Spleen (tissue), 11 donors: ENCODE measurements around the gene PRKCB. TPM values are rescaled to one million over a fixed set of nuclear protein-coding genes. Genes with fewer than 3 reads are reported as not detected.

Experiments
- DNase-seq: peaks from one replicate; pipeline ENCODE4 v3.0.0-alpha.2; 2020
- H3K27ac ChIP-seq, 8 donors: fragments of 200-600 bp; sonication (generic) in 7 of 8; 1 replicate in 4 of 8; 2 replicates in 4 of 8; pipeline versions ENCODE4 v1.5.0 to v1.8.0; 2016 to 2021; ENCODE audit warnings: inconsistent platforms in 4 of 8, mild to moderate bottlenecking in 4 of 8, moderate library complexity in 1 of 8
- H3K27me3 ChIP-seq, 7 donors: fragments of 200-600 bp; sonication (generic) in 6 of 7; replicated peaks in 1 of 7; 1 replicate in 4 of 7; 2 replicates in 3 of 7; pipeline versions ENCODE4 v1.5.0 to v1.8.0; 2016 to 2021; ENCODE audit warnings: inconsistent platforms in 3 of 7, mild to moderate bottlenecking in 1 of 7
- H3K36me3 ChIP-seq, 6 donors: fragments of 200-600 bp; sonication (generic) in 5 of 6; 1 replicate in 4 of 6; 2 replicates in 2 of 6; pipeline versions ENCODE4 v1.5.0 to v1.8.0; 2016 to 2021; ENCODE audit warnings: inconsistent platforms in 2 of 6
- H3K4me1 ChIP-seq, 6 donors: fragments of 200-600 bp; sonication (generic) in 5 of 6; 1 replicate in 3 of 6; 2 replicates in 3 of 6; pipeline versions ENCODE4 v1.5.0 to v1.8.0; 2016 to 2021; ENCODE audit warnings: inconsistent platforms in 3 of 6
- H3K4me3 ChIP-seq, 8 donors: fragments of 200-600 bp; sonication (generic) in 7 of 8; 1 replicate in 4 of 8; 2 replicates in 4 of 8; pipeline versions ENCODE4 v1.5.0 to v1.8.0; 2016 to 2021; ENCODE audit warnings: inconsistent platforms in 4 of 8, mild to moderate bottlenecking in 4 of 8, moderate library complexity in 2 of 8
- H3K9me3 ChIP-seq, 8 donors: fragments of 200-600 bp; sonication (generic) in 7 of 8; 1 replicate in 4 of 8; 2 replicates in 4 of 8; pipeline versions ENCODE4 v1.5.0 to v1.8.0; 2016 to 2021; ENCODE audit warnings: inconsistent platforms in 4 of 8
- POLR2A ChIP-seq, 3 donors: fragments of 450-650 bp; IDR thresholded peaks; one replicate each; pipeline ENCODE4 v1.5.1; 2017; ENCODE audit warnings: antibody characterized with exemption in 3 of 3, mild to moderate bottlenecking in 1 of 3
- POLR2AphosphoS5 ChIP-seq, 3 donors: sonication (generic); formaldehyde crosslinking; IDR thresholded peaks; one replicate each; pipeline ENCODE4 v1.5.1; 2017; ENCODE audit warnings: antibody characterized with exemption in 3 of 3
- WGBS, 5 donors: extraction: QIAGEN DNeasy Blood & Tissue Kit in 3 of 5; methylation state at CpG; one replicate each; pipeline versions ENCODE4 v1.1.5 to v1.1.7; 2013 to 2018; 5-methylcytosine and 5-hydroxymethylcytosine counted together
- intact Hi-C: fragments of 100-400 bp; cut with DNase I; formaldehyde crosslinking; loops from one replicate; pipeline ENCODE4 v1.15.0; 2023; ENCODE audit warnings: low total_unique reads
- polyA plus RNA-seq, 3 donors: library from polyadenylated mRNA; stranded (reverse); fragments of 200-250 nt; gene quantifications; one replicate each; pipeline ENCODE4 v1.2.1, GENCODE V29; 2013
- total RNA-seq, 7 donors: library from RNA; depleted of rRNA in 3 of 7; stranded (reverse); fragments of >200 nt in 3 of 7; fragmentation: NEBNext Ultra II Directional in 4 of 7; extraction: Animal tissue kit (Norgen Biotek cat#: 25700) in 4 of 7; gene quantifications; one replicate each; pipeline versions ENCODE4 v1.1.0 to v1.2.1, GENCODE V29; 2016 to 2021
- TF ChIP-seq, protein P1 (sequence below), 11 experiments: fragments of 200-600 bp in 7 of 11; fragments of 450-650 bp in 4 of 11; sonication (generic) in 4 of 11; IDR thresholded peaks in 8 of 11; conservative IDR thresholded peaks in 3 of 11; 1 replicate in 7 of 11; 2 replicates in 4 of 11; pipeline versions ENCODE4 v1.4.0 to v1.8.0; 2016 to 2021; ENCODE audit warnings: antibody characterized with exemption in 11 of 11, inconsistent platforms in 4 of 11, mild to moderate bottlenecking in 1 of 11
- donor health status: healthy with polysubstance abuse.
- donor health status: DM: no; HTN: no; CAD: no; lungs with moderate emphysema.
- donor health status: DM: no; HTN: no; CAD: no.
- donor health status: Bipolar disorder and iron deficiency.
- donor health status: healthy.
- donor health status: DM: no; HTN: no; CAD: no.
- donor health status: DM: yes; HTN: yes; CAD: no.

Gene PRKCB
- total and polyA plus RNA-seq, 10 donors: 33.8 to 284 (median 182) TPM

DNA sequence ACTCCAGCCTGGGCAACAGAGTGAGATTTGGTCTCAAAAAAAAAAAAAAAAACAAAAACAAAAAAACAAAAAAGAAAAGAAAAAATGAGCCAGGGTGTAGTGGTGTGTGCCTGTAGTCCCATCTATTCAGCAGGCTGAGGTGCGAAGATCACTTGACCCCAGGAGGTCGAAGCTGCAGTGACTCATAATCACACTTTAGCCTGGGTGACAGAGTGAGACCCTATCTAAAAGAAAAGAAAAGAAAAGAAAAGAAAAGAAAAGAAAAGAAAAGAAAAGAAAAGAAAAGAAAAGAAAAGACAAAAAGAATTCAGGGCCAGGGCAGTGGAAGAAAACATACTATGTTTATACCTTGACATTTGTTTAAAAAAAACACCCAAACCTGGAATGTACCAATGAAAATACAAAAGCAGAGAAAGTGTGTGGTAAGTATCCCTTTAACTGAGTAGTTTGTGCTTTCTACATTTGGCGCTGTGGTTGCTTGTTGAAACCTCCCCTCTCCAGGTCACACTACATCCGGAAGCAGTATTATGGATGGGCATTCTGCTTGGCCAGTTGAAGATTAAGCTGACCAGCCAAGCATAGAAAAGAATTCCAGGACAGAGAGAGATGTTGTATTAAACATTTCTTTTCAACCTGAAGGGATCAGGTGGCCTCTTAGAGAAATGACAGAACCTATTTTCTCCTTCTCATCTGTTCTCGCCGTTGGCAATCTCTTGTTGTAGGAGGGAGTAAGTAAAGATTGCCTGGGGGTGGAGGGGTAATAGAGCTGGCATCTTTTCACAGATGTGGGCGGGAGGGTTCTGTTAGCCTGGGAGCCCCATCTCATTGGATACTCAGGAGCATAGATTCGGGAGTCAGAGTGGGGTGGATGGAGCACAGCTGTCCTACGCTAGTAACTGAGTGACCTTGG, 12.1 kb upstream of the PRKCB start:
- H3K27me3 ChIP-seq: peaks cover 0 to 3% (median 0%) of the 10 kb centered on the region in 7 donors
- no peaks in the 10 kb centered on the region for H3K36me3 ChIP-seq
- peaks cover 0 to under 1% (median 0%) of the 10 kb centered on the region in 8 donors for H3K9me3 ChIP-seq
- peaks cover 7 to 38% (median 22%) of the 10 kb centered on the region in 6 donors for H3K4me1 ChIP-seq
- 81 to 87% (median 82%) methylated on average over 9 of the region's 9 CpGs for WGBS, 5 donors
- TF ChIP-seq, protein P1, sequence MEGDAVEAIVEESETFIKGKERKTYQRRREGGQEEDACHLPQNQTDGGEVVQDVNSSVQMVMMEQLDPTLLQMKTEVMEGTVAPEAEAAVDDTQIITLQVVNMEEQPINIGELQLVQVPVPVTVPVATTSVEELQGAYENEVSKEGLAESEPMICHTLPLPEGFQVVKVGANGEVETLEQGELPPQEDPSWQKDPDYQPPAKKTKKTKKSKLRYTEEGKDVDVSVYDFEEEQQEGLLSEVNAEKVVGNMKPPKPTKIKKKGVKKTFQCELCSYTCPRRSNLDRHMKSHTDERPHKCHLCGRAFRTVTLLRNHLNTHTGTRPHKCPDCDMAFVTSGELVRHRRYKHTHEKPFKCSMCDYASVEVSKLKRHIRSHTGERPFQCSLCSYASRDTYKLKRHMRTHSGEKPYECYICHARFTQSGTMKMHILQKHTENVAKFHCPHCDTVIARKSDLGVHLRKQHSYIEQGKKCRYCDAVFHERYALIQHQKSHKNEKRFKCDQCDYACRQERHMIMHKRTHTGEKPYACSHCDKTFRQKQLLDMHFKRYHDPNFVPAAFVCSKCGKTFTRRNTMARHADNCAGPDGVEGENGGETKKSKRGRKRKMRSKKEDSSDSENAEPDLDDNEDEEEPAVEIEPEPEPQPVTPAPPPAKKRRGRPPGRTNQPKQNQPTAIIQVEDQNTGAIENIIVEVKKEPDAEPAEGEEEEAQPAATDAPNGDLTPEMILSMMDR (IDR thresholded peaks at IDR 0.05 in 8 of 11, conservative IDR thresholded peaks at IDR 0.05 in 3 of 11): no peak
- TF ChIP-seq POLR2A (IDR thresholded peaks at IDR 0.05) (no peak), POLR2AphosphoS5 (IDR thresholded peaks at IDR 0.05) (no peak)
- no peak overlapping the region for H3K27ac ChIP-seq
- no peak overlapping the region for H3K4me3 ChIP-seq
- intact Hi-C loops: loop anchor here (10.0 kb wide), 1 partner anchor 121 kb away; no protein-coding TSS in a partner anchor
- DNase-seq: no peak

DNA sequence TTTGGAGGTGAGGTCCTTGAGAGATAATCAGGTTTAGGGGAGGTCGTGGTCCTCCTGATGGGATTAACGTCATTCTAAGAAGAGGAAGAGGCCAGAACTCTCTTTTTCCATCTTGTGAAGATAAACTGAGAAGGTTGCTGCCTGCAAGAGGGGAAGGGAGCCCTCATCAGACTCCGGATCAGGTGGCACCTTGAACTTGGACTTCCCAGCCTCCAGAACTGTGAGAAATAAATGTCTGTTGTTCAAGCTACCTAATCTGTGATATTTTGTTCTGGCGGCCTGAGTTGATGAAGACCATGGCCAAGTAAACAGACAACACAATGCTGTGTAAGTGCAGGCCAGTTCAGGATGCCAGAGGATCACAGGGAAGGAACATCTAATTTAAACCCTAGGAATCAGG, 10.9 kb upstream of the PRKCB start:
- TF ChIP-seq POLR2A (IDR thresholded peaks at IDR 0.05) (no peak), POLR2AphosphoS5 (IDR thresholded peaks at IDR 0.05) (no peak)
- TF ChIP-seq, protein P1 (IDR thresholded peaks at IDR 0.05 in 8 of 11, conservative IDR thresholded peaks at IDR 0.05 in 3 of 11): no peak
- 63 to 79% (median 68%) methylated on average over 4 of the region's 4 CpGs for WGBS, 5 donors

DNA sequence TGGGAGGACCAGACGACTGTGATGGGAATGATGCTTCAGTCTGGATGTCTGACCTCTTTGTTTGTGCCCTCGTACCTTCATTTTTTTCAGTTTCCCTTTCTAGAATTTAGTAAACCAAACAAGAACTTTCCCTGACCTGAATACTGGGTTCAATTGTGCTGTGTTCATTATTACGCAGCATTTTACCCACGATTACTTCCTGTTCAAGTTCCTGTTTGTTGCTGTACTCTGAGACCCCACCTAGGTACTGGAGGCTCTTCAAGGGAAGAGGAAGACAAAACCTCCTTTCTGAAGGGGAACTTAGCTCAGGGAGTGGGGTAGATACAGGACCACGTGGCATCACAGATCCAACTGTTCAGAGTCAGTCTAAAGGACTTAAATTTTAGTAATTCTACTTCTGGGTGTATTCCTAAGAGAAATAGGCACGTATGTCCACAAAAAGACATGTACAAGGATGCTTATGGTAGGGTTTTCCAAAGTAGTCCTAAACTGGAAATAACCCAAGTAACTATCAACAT, 9.2 kb upstream of the PRKCB start:
- no peaks in the 10 kb centered on the region for H3K36me3 ChIP-seq
- peaks cover 0 to 27% (median 21%) of the 10 kb centered on the region in 8 donors for H3K9me3 ChIP-seq
- intact Hi-C loops: loop anchor here (10.0 kb wide), 1 partner anchor 118 kb away; no protein-coding TSS in a partner anchor
- peak overlapping the region in 1 of 8 donors; percentile 41 for H3K4me3 ChIP-seq
- WGBS, 5 donors: 11 to 25% (median 14%) methylated on average over 6 of the region's 6 CpGs
- H3K27me3 ChIP-seq: no peaks in the 10 kb centered on the region
- peaks cover 7 to 38% (median 22%) of the 10 kb centered on the region in 6 donors for H3K4me1 ChIP-seq
- TF ChIP-seq POLR2AphosphoS5 (IDR thresholded peaks at IDR 0.05): peak in 1 of 3 donors; percentile 83
- TF ChIP-seq POLR2A (IDR thresholded peaks at IDR 0.05): no peak
- peak overlapping the region; percentile 53 to 88 (median 81) for H3K27ac ChIP-seq
- no peak for DNase-seq

More for the DNA sequence above, 10.9 kb upstream of the PRKCB start:
- Histone ChIP-seq H3K4me1 (peaks cover 7 to 38% (median 22%) of the 10 kb centered on the region in 6 donors), H3K4me3 (no peak overlapping the region), H3K27ac (peak overlapping the region in 1 of 8 donors; percentile 87), H3K36me3 (no peaks in the 10 kb centered on the region), H3K9me3 (peaks cover 0 to 13% (median 11%) of the 10 kb centered on the region in 8 donors), H3K27me3 (no peaks in the 10 kb centered on the region)
- no peak for DNase-seq
- intact Hi-C loops: loop anchor here (10.0 kb wide), 1 partner anchor 120 kb away; no protein-coding TSS in a partner anchor

DNA sequence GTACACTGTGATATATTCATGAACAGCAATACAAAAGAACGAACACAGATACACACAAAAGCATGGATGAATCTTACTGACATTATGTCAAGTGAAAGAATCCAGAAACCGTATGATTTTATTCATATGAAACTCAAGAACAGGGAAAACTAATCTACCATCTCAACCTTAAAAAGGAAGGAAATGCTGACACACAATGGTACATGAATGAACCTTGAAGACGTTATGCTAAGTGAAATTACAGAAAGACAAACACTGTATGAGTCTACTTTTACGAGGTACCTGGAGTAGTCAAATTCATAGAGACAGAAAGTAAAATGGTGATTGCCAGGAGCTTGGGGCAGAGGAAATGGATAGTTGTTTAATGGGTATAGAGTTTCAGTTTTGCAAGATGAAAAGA, 8.7 kb upstream of the PRKCB start:
- DNase-seq: no peak
- TF ChIP-seq, protein P1 (IDR thresholded peaks at IDR 0.05 in 8 of 11, conservative IDR thresholded peaks at IDR 0.05 in 3 of 11): no peak
- TF ChIP-seq POLR2AphosphoS5 (IDR thresholded peaks at IDR 0.05) (no peak), POLR2A (IDR thresholded peaks at IDR 0.05) (no peak)
- Histone ChIP-seq H3K4me3 (peak overlapping the region in 1 of 8 donors; percentile 41), H3K36me3 (no peaks in the 10 kb centered on the region), H3K27ac (peak overlapping the region; percentile 53 to 88 (median 81)), H3K9me3 (peaks cover 0 to 27% (median 21%) of the 10 kb centered on the region in 8 donors), H3K27me3 (no peaks in the 10 kb centered on the region), H3K4me1 (peaks cover 7 to 38% (median 22%) of the 10 kb centered on the region in 6 donors)
- 20 to 30% (median 23%) methylated on average over 4 of the region's 4 CpGs for WGBS, 5 donors
- intact Hi-C loops: loop anchor here (10.0 kb wide), 1 partner anchor 118 kb away; no protein-coding TSS in a partner anchor
